ENCODE measurements around the gene BTG4. TPM values are rescaled to one million over a fixed set of nuclear protein-coding genes. Genes with fewer than 3 reads are reported as not detected.

Gene BTG4
- total RNA-seq, 1 experiment from 2014 or later = not detected

- H3K4me1 ChIP-seq (ENCODE audit: control insufficient read depth in 1 of 2, insufficient read depth in 2 of 2, low read length in 2 of 2) = no peaks in the 10 kb centered on the region
- no peaks in the 10 kb centered on the region for H3K9me2 ChIP-seq (ENCODE audit: insufficient read depth)
- H3K27me3 ChIP-seq (ENCODE audit: insufficient read depth, low read length) = no peaks in the 10 kb centered on the region
- TF ChIP-seq POLR2AphosphoS5 (IDR thresholded peaks at IDR 0.05; ENCODE audit: low read depth, low read length) (no peak), ZBTB33 (IDR thresholded peaks at IDR 0.05; ENCODE audit: extremely low read depth, insufficient replicate concordance, low read length) (no peak), CEBPB (IDR thresholded peaks at IDR 0.05; ENCODE audit: low read depth) (no peak), CBX3 (IDR thresholded peaks at IDR 0.05; ENCODE audit: low read depth) (no peak), ELF1 (IDR thresholded peaks at IDR 0.05; ENCODE audit: borderline replicate concordance, low read depth) (no peak), CTCF (IDR thresholded peaks at IDR 0.05 in 2 of 3, conservative IDR thresholded peaks at IDR 0.05 in 1 of 3; ENCODE audit: borderline replicate concordance in 1 of 3, insufficient read depth in 1 of 3, low read depth in 2 of 3, low read length in 2 of 3) (no peak), EGR1 (IDR thresholded peaks at IDR 0.05; ENCODE audit: low read depth) (no peak), ATF3 (IDR thresholded peaks at IDR 0.05) (no peak), REST (IDR thresholded peaks at IDR 0.05; ENCODE audit: low read depth) (no peak), SP1 (IDR thresholded peaks at IDR 0.05; ENCODE audit: low read depth) (no peak), EZH2phosphoT487 (IDR thresholded peaks at IDR 0.05; ENCODE audit: borderline replicate concordance) (no peak), FOSL1 (IDR thresholded peaks at IDR 0.05; ENCODE audit: low read depth) (no peak)
- no peak overlapping the region for H3K27ac ChIP-seq (ENCODE audit: low read depth, low read length)
- no peak overlapping the region for H3K4me2 ChIP-seq (ENCODE audit: low read length)
- no peaks in the 10 kb centered on the region for H3K36me3 ChIP-seq (ENCODE audit: control insufficient read depth in 1 of 2, insufficient read depth in 2 of 2, low read length in 2 of 2)
- no peak overlapping the region for H2AFZ ChIP-seq (ENCODE audit: low read depth, low read length, poor library complexity, severe bottlenecking)
- H3K9ac ChIP-seq (ENCODE audit: low read length) = no peak overlapping the region
- no TSS peak for BruUV-seq (replicated peaks)
- DNase-seq (ENCODE audit: low read depth, low spot score) (no peak), ATAC-seq (no peak)
- no peaks in the 10 kb centered on the region for H3K9me3 ChIP-seq (ENCODE audit: control insufficient read depth in 1 of 2, insufficient read depth in 1 of 2, low read depth in 1 of 2, low read length in 2 of 2)
- intact Hi-C loops (cut with micrococcal nuclease) = no loop called here
- RAD21 ChIA-PET (ENCODE audit: low non-redundant PET in 1 of 2, low total read pairs in 2 of 2, uncharacterized antibody in 2 of 2, unreplicated experiment in 2 of 2) = no interaction called here
- H3K4me3 ChIP-seq (replicated peaks in 1 of 2; ENCODE audit: low read depth in 1 of 2, low read length in 2 of 2) = no peak overlapping the region
- CTCF ChIA-PET = no interaction called here
- no peaks in the 10 kb centered on the region for H3K79me2 ChIP-seq (ENCODE audit: insufficient read depth, low read length)
- POLR2A ChIA-PET = no interaction called here
- H4K20me1 ChIP-seq (ENCODE audit: insufficient read depth) = no peaks in the 10 kb centered on the region
Measured at GRCh38 chr11:111452817-111453552, 59.2 kb downstream of the BTG4 start.

Data from HCT116 (cell line).